HG02938 (cell line): ENCODE results near the gene HGF.
"Not testable (repeated sequence)": the region's sequence is repeated elsewhere in the genome, so short reads cannot be mapped to it uniquely, and the experiment has no call there.

Experiments used
- ATAC-seq: cut with Tn5 transposase; IDR thresholded peaks from one replicate; pipeline ENCODE4 v1.9.1; 2021; ENCODE audit warnings: mild to moderate bottlenecking, moderate library complexity; ENCODE audit not compliant: unreplicated experiment

The HGF gene

GRCh38 chr7:81769891-81770727 is at the start of gene HGF:
Gene HGF, minus strand, starts transcription at chr7:81770047. Its CDS starts 76 bp downstream, at chr7:81769971.
- ATAC-seq: no peak

GRCh38 chr7:81816312-81816711 is 46.5 kb upstream of the HGF start:
- no peak for ATAC-seq

- peak; percentile 96 for ATAC-seq
Observed at GRCh38 chr7:81812866-81813476, 43.1 kb upstream of the HGF start.

GRCh38 chr7:81811956-81812865 is 42.4 kb upstream of the HGF start:
- ATAC-seq: peak; percentile 46

- ATAC-seq: no peak
Observed at GRCh38 chr7:81810476-81811155, 40.8 kb upstream of the HGF start.

- not testable (repeated sequence) for ATAC-seq
Observed at GRCh38 chr7:81808310-81808709, 38.5 kb upstream of the HGF start.

GRCh38 chr7:81803267-81803666 is 33.4 kb upstream of the HGF start:
- ATAC-seq: no peak

- ATAC-seq: no peak
Observed at GRCh38 chr7:81802251-81802650, 32.4 kb upstream of the HGF start.

GRCh38 chr7:81801532-81801931 is 31.7 kb upstream of the HGF start:
- ATAC-seq: no peak

- no peak for ATAC-seq
Observed at GRCh38 chr7:81791568-81792518, 22.0 kb upstream of the HGF start.

GRCh38 chr7:81790686-81791085 is 20.8 kb upstream of the HGF start:
- no peak for ATAC-seq

- ATAC-seq: no peak
Observed at GRCh38 chr7:81790120-81790500, 20.3 kb upstream of the HGF start.

GRCh38 chr7:81789406-81790119 is 19.7 kb upstream of the HGF start:
- ATAC-seq: no peak

GRCh38 chr7:81788246-81788645 is 18.4 kb upstream of the HGF start:
- no peak for ATAC-seq

- no peak for ATAC-seq
Observed at GRCh38 chr7:81783818-81784217, 14.0 kb upstream of the HGF start.

- ATAC-seq: no peak
Observed at GRCh38 chr7:81780914-81781693, 11.3 kb upstream of the HGF start.

GRCh38 chr7:81779706-81780105 is 9.9 kb upstream of the HGF start:
- no peak for ATAC-seq

GRCh38 chr7:81777697-81778096 is 7.8 kb upstream of the HGF start:
- no peak for ATAC-seq
